PC-3 (cell line): ENCODE measurements around the gene NOM1. TPM values are rescaled to one million over a fixed set of nuclear protein-coding genes. Genes with fewer than 3 reads are reported as not detected.
A peak's percentile ranks its signal among the peaks of the same experiment; 100 is the strongest.

Source experiments
- ATAC-seq: fragments of 200-7000 bp; cut with Tn5 transposase; 2 replicates; pipeline ENCODE4 v1.9.1; 2020; ENCODE audit warnings: mild to moderate bottlenecking, moderate library complexity
- BruUV-seq: library from RNA; stranded (reverse); fragments of 400-500 nt; replicated peaks from 2 replicates; lab custom pipeline; 2021; lab: Mats Ljungman, UMichigan
- CTCF ChIA-PET: fragments of 300-600 bp; sonication (Branson Sonifier 250); formaldehyde crosslinking; loops from one replicate; lab custom pipeline; 2022; ENCODE audit warnings: antibody characterized with exemption; lab: Charles Lee
- POLR2A ChIA-PET: fragments of 300-600 bp; sonication (Branson Sonifier 250); formaldehyde crosslinking; loops from one replicate; lab custom pipeline; 2022; ENCODE audit warnings: antibody characterized with exemption; ENCODE audit not compliant: unreplicated experiment; lab: Charles Lee
- DNase-seq: peaks from one replicate; pipeline ENCODE4 v3.0.0-alpha.2; 2015
- H2AFZ ChIP-seq: fragments of 300-600 bp; sonication (generic); 2 replicates; pipeline ENCODE4 v1.6.0; 2016; ENCODE audit warnings: antibody characterized with exemption, low read length
- H3F3A ChIP-seq: fragments of 300-600 bp; sonication (generic); one replicate; pipeline ENCODE4 v1.6.0; 2017; ENCODE audit warnings: antibody characterized with exemption, low read length, control low read depth, mild to moderate bottlenecking; ENCODE audit not compliant: unreplicated experiment
- H3K27ac ChIP-seq: fragments of 300-600 bp; sonication (generic); 2 replicates; pipeline ENCODE4 v1.5.1; 2016; ENCODE audit warnings: mild to moderate bottlenecking, low read length
- H3K27me3 ChIP-seq: fragments of 300-600 bp; sonication (generic); 2 replicates; pipeline ENCODE4 v1.6.1; 2016; ENCODE audit warnings: low read length, mixed read lengths
- H3K36me3 ChIP-seq: fragments of 300-600 bp; sonication (generic); 2 replicates; pipeline ENCODE4 v1.6.1; 2016; ENCODE audit warnings: low read depth, mixed run types, low read length, mixed read lengths
- H3K4me1 ChIP-seq: fragments of 300-600 bp; sonication (generic); 2 replicates; pipeline ENCODE4 v1.5.1; 2016; ENCODE audit warnings: low read length; ENCODE audit not compliant: insufficient read depth
- H3K4me2 ChIP-seq: fragments of 300-600 bp; sonication (generic); 2 replicates; pipeline ENCODE4 v1.6.0; 2016; ENCODE audit warnings: low read length
- H3K4me3 ChIP-seq: fragments of 300-600 bp; sonication (generic); 2 replicates; pipeline ENCODE4 v1.5.1; 2016; ENCODE audit warnings: mild to moderate bottlenecking, low read length, mixed read lengths
- H3K79me2 ChIP-seq: fragments of 300-600 bp; sonication (generic); 2 replicates; pipeline ENCODE4 v1.6.1; 2017; ENCODE audit warnings: low read length, mixed read lengths
- H3K9ac ChIP-seq: fragments of 300-600 bp; sonication (generic); 2 replicates; pipeline ENCODE4 v1.6.0; 2016; ENCODE audit warnings: mild to moderate bottlenecking, low read length
- H3K9me2 ChIP-seq: fragments of 300-600 bp; sonication (generic); replicated peaks from 2 replicates; pipeline ENCODE4 v1.6.1; 2016; ENCODE audit warnings: mixed run types, low read length, mixed read lengths
- H3K9me3 ChIP-seq: fragments of 300-600 bp; sonication (generic); 2 replicates; pipeline ENCODE4 v1.6.1; 2016; ENCODE audit warnings: low read length, mixed read lengths
- H4K20me1 ChIP-seq: fragments of 300-600 bp; sonication (generic); 2 replicates; pipeline ENCODE4 v1.6.1; 2016; ENCODE audit warnings: low read length, mixed read lengths
- EZH2 ChIP-seq: fragments of 300-600 bp; sonication (generic); IDR thresholded peaks from one replicate; pipeline ENCODE4 v1.6.1; 2017; ENCODE audit warnings: antibody characterized with exemption, mild to moderate bottlenecking, low read length; ENCODE audit not compliant: unreplicated experiment
- EZH2phosphoT487 ChIP-seq: fragments of 300-600 bp; sonication (generic); IDR thresholded peaks from 2 replicates; pipeline ENCODE4 v1.6.1; 2018; ENCODE audit warnings: mild to moderate bottlenecking, antibody characterized with exemption, low read length, borderline replicate concordance
- intact Hi-C: fragments of 100-400 bp; cut with micrococcal nuclease; formaldehyde crosslinking; loops from 2 replicates; pipeline ENCODE4 v1.9.0; 2023
- total RNA-seq: library from RNA; depleted of rRNA; stranded (reverse); fragments of >200 nt; gene quantifications from 2 replicates; pipeline ENCODE4 v1.2.3, GENCODE V29; 2014
- TF ChIP-seq, protein P1 (sequence below): fragments of 300-600 bp; sonication (generic); conservative IDR thresholded peaks from 2 replicates; pipeline ENCODE4 v1.5.1; 2017; ENCODE audit warnings: antibody characterized with exemption, low read depth, mild to moderate bottlenecking, low read length

NOM1 gene
- total RNA-seq, 1 experiment from 2014 or later = 17.7 TPM

DNA sequence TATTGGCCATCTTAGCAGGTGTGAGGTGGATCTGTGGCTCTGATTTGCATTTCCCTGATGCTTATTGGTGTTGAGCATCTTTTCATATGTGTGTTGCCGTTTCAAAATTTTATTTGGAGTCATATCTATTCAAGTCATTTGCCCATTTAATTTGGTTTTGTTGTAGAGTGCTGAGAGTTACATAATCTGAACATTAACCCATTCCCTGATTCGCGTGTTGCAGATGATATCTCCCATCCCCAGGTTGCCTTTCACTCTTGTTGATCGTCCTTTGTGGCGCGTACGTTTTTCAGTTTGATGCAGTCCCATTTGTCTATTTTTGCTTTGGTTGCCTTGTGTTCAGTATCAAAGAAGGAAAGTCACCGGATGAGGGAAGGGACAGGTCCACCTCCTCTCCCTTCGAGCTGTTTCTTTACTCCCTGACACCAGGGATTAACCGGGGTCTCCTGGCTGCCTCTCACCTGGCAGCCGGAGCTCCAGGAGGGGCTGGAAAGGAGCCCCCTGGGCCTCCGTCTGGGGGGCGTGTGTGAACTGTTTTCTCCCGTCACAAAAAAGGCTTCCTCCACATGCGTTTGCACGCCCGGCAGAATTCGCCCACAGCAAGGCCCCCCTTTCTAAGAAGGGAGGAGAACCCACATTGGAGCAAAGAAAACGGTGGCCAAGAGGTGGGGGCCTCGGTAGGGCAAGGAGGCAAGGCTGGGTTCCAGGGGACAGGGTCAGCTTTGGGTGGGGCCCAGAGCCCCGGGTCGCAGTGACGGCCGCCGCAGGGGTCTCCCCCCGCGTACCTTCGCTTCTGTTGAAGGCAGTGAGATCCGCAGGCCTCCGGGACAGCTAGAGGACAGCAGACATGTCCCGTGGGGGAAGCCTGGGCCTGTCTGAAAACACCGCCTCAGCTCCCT is 52.7 kb downstream of the NOM1 start:
- no peak overlapping the region for H3K9ac ChIP-seq
- H3K4me2 ChIP-seq = no peak overlapping the region
- no peaks in the 10 kb centered on the region for H3K79me2 ChIP-seq
- ATAC-seq (no peak), DNase-seq (no peak)
- no peaks in the 10 kb centered on the region for H3K9me3 ChIP-seq
- no peak overlapping the region for H3K27ac ChIP-seq
- ChIA-PET POLR2A (no interaction called here), CTCF (no interaction called here)
- no peaks in the 10 kb centered on the region for H3K36me3 ChIP-seq
- TF ChIP-seq EZH2phosphoT487 (no peak), EZH2 (no peak)
- TF ChIP-seq, protein P1, sequence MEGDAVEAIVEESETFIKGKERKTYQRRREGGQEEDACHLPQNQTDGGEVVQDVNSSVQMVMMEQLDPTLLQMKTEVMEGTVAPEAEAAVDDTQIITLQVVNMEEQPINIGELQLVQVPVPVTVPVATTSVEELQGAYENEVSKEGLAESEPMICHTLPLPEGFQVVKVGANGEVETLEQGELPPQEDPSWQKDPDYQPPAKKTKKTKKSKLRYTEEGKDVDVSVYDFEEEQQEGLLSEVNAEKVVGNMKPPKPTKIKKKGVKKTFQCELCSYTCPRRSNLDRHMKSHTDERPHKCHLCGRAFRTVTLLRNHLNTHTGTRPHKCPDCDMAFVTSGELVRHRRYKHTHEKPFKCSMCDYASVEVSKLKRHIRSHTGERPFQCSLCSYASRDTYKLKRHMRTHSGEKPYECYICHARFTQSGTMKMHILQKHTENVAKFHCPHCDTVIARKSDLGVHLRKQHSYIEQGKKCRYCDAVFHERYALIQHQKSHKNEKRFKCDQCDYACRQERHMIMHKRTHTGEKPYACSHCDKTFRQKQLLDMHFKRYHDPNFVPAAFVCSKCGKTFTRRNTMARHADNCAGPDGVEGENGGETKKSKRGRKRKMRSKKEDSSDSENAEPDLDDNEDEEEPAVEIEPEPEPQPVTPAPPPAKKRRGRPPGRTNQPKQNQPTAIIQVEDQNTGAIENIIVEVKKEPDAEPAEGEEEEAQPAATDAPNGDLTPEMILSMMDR = no peak
- no peaks in the 10 kb centered on the region for H4K20me1 ChIP-seq
- intact Hi-C loops = no loop called here
- peaks cover 31% of the 10 kb centered on the region for H3K27me3 ChIP-seq
- BruUV-seq = no TSS peak
- no peaks in the 10 kb centered on the region for H3F3A ChIP-seq
- H2AFZ ChIP-seq = no peak overlapping the region
- no peaks in the 10 kb centered on the region for H3K4me1 ChIP-seq
- no peaks in the 10 kb centered on the region for H3K9me2 ChIP-seq
- H3K4me3 ChIP-seq = no peak overlapping the region

DNA sequence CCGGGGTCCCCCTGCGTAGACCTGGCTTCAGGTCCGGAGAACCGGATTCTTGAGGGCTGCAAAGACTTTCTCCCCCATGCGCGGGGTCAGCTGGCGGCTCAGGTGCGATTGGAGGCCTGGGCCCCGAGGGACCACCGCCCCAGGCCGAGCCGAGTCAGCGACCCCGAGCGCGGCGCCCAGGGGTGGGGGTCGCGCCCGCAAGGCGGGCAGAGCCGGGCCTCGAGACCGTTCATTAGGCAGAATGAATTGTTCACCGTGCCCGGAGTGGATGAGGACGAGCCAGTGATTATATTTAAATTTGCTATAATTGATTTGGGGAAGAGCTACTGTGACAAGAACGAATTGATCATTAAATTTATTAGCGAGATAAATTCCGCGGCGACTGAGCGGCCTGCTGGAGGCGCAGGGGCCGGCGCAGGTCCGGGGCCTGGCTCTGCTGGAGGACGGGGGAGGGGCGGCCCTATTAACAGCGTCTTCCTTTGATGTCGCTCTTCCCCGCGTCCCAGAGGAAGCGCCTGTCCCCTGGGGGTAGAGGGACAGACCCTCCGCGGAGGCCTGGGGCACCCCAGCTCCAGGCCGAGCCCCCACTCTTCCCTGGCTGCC is 53.4 kb downstream of the NOM1 start:
- no TSS peak for BruUV-seq
- no peak for TF ChIP-seq EZH2
- TF ChIP-seq, protein P1 = 0 out of 2 replicates have a peak, but pooled peaks have one; percentile 10
- Histone ChIP-seq H3K36me3 (no peaks in the 10 kb centered on the region), H3K9me3 (no peaks in the 10 kb centered on the region), H3F3A (no peaks in the 10 kb centered on the region), H3K9me2 (no peaks in the 10 kb centered on the region), H3K4me3 (peak overlapping the region; percentile 52), H4K20me1 (no peaks in the 10 kb centered on the region), H3K4me1 (no peaks in the 10 kb centered on the region), H2AFZ (peak overlapping the region; percentile 59), H3K4me2 (peak overlapping the region; percentile 75), H3K79me2 (no peaks in the 10 kb centered on the region), H3K27me3 (peaks cover 31% of the 10 kb centered on the region), H3K9ac (no peak overlapping the region), H3K27ac (no peak overlapping the region)
- CTCF ChIA-PET = no interaction called here
- intact Hi-C loops = no loop called here
- no peak for DNase-seq
- POLR2A ChIA-PET = no interaction called here
- no peak for ATAC-seq

DNA sequence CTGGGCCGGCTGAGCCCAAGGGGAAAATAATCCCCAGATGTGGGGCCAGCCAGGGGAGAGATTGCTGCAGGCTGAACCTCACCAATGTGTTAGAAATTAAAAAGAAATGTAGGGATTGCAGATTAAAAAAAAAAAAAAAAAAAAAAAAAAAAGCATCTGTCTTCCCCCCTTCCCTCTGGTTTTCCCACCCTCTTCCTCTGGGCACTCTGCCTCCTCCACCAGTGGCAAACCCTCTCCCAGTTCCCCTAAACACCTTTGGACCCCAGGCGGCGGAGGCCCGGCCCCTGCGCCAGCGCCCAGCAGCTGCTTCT is 53.9 kb downstream of the NOM1 start:
- no peaks in the 10 kb centered on the region for H3F3A ChIP-seq
- no peaks in the 10 kb centered on the region for H3K79me2 ChIP-seq
- H3K9me2 ChIP-seq = no peaks in the 10 kb centered on the region
- no TSS peak for BruUV-seq
- DNase-seq (no peak), ATAC-seq (no peak)
- H3K4me2 ChIP-seq = peak overlapping the region; percentile 75
- intact Hi-C loops = no loop called here
- H3K4me3 ChIP-seq = peak overlapping the region; percentile 52
- H4K20me1 ChIP-seq = no peaks in the 10 kb centered on the region
- ChIA-PET CTCF (no interaction called here), POLR2A (no interaction called here)
- H2AFZ ChIP-seq = peak overlapping the region; percentile 59
- no peak overlapping the region for H3K9ac ChIP-seq
- no peaks in the 10 kb centered on the region for H3K9me3 ChIP-seq
- TF ChIP-seq EZH2 (no peak), EZH2phosphoT487 (no peak)
- TF ChIP-seq, protein P1 = no peak
- H3K36me3 ChIP-seq = no peaks in the 10 kb centered on the region
- no peak overlapping the region for H3K27ac ChIP-seq
- peaks cover 31% of the 10 kb centered on the region for H3K27me3 ChIP-seq
- no peaks in the 10 kb centered on the region for H3K4me1 ChIP-seq
